ENCODE measurements around the gene SLC32A1. TPM values are rescaled to one million over a fixed set of nuclear protein-coding genes. Genes with fewer than 3 reads are reported as not detected.

Gene SLC32A1
- total RNA-seq, 1 experiment from 2014 or later: 0.09 TPM

DNA sequence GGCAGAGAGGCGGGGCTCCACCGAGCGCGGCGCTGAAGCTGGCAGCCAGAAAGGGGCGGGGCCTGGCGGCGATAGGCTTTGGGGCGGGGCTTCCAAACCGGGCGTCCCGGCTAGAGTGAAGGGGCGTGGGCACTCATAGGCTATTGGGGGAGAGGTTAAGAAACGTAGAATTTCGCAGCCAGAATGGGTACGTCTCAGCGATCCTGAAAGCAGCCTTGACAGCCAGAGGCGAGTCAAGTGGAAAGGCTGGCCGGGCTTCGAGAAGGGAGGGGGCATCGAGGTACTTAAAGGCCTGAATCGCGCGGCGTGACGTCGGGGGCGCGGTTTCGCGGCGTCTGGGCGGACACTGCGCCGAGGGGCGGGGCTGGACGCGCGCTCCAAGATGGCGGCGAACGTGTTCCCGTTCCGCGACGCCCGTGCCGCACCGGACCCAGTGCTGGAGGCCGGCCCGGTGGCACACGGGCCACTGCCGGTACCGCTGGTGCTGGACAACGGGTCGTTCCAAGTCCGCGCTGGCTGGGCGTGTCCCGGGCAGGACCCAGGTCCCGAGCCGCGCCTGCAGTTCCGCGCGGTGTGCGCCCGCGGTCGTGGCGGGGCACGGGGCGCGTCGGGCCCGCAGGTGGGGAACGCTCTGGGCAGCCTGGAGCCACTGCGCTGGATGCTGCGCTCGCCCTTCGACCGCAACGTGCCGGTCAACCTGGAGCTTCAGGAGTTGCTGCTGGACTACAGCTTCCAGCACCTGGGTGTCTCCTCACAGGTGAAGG lies 24.0 kb downstream of the SLC32A1 start, which contains the start of gene ACTR5 (continued):
- TF ChIP-seq, protein P1, sequence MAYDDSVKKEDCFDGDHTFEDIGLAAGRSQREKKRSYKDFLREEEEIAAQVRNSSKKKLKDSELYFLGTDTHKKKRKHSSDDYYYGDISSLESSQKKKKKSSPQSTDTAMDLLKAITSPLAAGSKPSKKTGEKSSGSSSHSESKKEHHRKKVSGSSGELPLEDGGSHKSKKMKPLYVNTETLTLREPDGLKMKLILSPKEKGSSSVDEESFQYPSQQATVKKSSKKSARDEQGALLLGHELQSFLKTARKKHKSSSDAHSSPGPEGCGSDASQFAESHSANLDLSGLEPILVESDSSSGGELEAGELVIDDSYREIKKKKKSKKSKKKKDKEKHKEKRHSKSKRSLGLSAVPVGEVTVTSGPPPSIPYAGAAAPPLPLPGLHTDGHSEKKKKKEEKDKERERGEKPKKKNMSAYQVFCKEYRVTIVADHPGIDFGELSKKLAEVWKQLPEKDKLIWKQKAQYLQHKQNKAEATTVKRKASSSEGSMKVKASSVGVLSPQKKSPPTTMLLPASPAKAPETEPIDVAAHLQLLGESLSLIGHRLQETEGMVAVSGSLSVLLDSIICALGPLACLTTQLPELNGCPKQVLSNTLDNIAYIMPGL (CRISPR knock-in tag; IDR thresholded peaks at IDR 0.05): peak; percentile 77
- TF ChIP-seq FOXK1 (CRISPR knock-in tag; IDR thresholded peaks at IDR 0.05) (peak; percentile 78; the same call in 1 of the 2 replicates), E2F5 (CRISPR knock-in tag; IDR thresholded peaks at IDR 0.05) (peak; percentile 31), TEAD1 (CRISPR knock-in tag; IDR thresholded peaks at IDR 0.05) (peak; percentile 84), NFE2L1 (CRISPR knock-in tag; IDR thresholded peaks at IDR 0.05) (peak; percentile 67; the same call in 1 of the 2 replicates), JUN (CRISPR knock-in tag; IDR thresholded peaks at IDR 0.05) (no peak; the same call in 1 of the 2 replicates), SP1 (CRISPR knock-in tag; conservative IDR thresholded peaks at IDR 0.05) (peak; percentile 97), TP53 (CRISPR knock-in tag; IDR thresholded peaks at IDR 0.05) (peak; percentile 75; the same call in 1 of the 2 replicates), NR2C2 (CRISPR knock-in tag; IDR thresholded peaks at IDR 0.05) (0 out of 2 replicates have a peak, but pooled peaks have one; percentile 24), TEAD4 (CRISPR knock-in tag; IDR thresholded peaks at IDR 0.05) (no peak), CREB1 (CRISPR knock-in tag; IDR thresholded peaks at IDR 0.05) (no peak), ZNF416 (CRISPR knock-in tag; IDR thresholded peaks at IDR 0.05) (no peak), KAT7 (CRISPR knock-in tag; IDR thresholded peaks at IDR 0.05; ENCODE audit: borderline replicate concordance) (peak; percentile 53; the same call in 1 of the 2 replicates), FOXJ3 (CRISPR knock-in tag; IDR thresholded peaks at IDR 0.05; ENCODE audit: borderline replicate concordance) (no peak), ZBTB21 (CRISPR knock-in tag; IDR thresholded peaks at IDR 0.05; ENCODE audit: borderline replicate concordance) (peak; percentile 92), E2F4 (CRISPR knock-in tag; IDR thresholded peaks at IDR 0.05; ENCODE audit: borderline replicate concordance, low read depth) (peak; percentile 59; the same call in 1 of the 2 replicates), ZNF232 (CRISPR knock-in tag; IDR thresholded peaks at IDR 0.05) (no peak), NR3C1 (CRISPR knock-in tag; conservative IDR thresholded peaks at IDR 0.05; ENCODE audit: low read depth) (0 out of 2 replicates have a peak, but pooled peaks have one; percentile 47)
- TF ChIP-seq, protein P2, sequence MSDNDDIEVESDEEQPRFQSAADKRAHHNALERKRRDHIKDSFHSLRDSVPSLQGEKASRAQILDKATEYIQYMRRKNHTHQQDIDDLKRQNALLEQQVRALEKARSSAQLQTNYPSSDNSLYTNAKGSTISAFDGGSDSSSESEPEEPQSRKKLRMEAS (CRISPR knock-in tag; IDR thresholded peaks at IDR 0.05): peak; percentile 86
- TF ChIP-seq, protein P3, sequence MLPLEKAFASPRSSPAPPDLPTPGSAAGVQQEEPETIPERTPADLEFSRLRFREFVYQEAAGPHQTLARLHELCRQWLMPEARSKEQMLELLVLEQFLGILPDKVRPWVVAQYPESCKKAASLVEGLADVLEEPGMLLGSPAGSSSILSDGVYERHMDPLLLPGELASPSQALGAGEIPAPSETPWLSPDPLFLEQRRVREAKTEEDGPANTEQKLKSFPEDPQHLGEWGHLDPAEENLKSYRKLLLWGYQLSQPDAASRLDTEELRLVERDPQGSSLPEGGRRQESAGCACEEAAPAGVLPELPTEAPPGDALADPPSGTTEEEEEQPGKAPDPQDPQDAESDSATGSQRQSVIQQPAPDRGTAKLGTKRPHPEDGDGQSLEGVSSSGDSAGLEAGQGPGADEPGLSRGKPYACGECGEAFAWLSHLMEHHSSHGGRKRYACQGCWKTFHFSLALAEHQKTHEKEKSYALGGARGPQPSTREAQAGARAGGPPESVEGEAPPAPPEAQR (CRISPR knock-in tag; IDR thresholded peaks at IDR 0.05): no peak
- TF ChIP-seq, protein P4, sequence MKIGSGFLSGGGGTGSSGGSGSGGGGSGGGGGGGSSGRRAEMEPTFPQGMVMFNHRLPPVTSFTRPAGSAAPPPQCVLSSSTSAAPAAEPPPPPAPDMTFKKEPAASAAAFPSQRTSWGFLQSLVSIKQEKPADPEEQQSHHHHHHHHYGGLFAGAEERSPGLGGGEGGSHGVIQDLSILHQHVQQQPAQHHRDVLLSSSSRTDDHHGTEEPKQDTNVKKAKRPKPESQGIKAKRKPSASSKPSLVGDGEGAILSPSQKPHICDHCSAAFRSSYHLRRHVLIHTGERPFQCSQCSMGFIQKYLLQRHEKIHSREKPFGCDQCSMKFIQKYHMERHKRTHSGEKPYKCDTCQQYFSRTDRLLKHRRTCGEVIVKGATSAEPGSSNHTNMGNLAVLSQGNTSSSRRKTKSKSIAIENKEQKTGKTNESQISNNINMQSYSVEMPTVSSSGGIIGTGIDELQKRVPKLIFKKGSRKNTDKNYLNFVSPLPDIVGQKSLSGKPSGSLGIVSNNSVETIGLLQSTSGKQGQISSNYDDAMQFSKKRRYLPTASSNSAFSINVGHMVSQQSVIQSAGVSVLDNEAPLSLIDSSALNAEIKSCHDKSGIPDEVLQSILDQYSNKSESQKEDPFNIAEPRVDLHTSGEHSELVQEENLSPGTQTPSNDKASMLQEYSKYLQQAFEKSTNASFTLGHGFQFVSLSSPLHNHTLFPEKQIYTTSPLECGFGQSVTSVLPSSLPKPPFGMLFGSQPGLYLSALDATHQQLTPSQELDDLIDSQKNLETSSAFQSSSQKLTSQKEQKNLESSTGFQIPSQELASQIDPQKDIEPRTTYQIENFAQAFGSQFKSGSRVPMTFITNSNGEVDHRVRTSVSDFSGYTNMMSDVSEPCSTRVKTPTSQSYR (CRISPR knock-in tag; IDR thresholded peaks at IDR 0.05): 0 out of 2 replicates have a peak, but pooled peaks have one; percentile 14
- TF ChIP-seq, protein P5, sequence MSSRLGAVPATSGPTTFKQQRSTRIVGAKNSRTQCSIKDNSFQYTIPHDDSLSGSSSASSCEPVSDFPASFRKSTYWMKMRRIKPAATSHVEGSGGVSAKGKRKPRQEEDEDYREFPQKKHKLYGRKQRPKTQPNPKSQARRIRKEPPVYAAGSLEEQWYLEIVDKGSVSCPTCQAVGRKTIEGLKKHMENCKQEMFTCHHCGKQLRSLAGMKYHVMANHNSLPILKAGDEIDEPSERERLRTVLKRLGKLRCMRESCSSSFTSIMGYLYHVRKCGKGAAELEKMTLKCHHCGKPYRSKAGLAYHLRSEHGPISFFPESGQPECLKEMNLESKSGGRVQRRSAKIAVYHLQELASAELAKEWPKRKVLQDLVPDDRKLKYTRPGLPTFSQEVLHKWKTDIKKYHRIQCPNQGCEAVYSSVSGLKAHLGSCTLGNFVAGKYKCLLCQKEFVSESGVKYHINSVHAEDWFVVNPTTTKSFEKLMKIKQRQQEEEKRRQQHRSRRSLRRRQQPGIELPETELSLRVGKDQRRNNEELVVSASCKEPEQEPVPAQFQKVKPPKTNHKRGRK (CRISPR knock-in tag; IDR thresholded peaks at IDR 0.05; ENCODE audit: borderline replicate concordance): no peak

Data from WTC11 (cell line).